HG02588 (cell line): Measurements from ENCODE around the gene TRIM59.

Experiments used
- ATAC-seq: cut with Tn5 transposase; IDR thresholded peaks from one replicate; pipeline ENCODE4 v1.9.1; 2021; ENCODE audit warnings: mild to moderate bottlenecking, moderate library complexity; ENCODE audit not compliant: unreplicated experiment

Gene TRIM59, protein sequence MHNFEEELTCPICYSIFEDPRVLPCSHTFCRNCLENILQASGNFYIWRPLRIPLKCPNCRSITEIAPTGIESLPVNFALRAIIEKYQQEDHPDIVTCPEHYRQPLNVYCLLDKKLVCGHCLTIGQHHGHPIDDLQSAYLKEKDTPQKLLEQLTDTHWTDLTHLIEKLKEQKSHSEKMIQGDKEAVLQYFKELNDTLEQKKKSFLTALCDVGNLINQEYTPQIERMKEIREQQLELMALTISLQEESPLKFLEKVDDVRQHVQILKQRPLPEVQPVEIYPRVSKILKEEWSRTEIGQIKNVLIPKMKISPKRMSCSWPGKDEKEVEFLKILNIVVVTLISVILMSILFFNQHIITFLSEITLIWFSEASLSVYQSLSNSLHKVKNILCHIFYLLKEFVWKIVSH

DNA sequence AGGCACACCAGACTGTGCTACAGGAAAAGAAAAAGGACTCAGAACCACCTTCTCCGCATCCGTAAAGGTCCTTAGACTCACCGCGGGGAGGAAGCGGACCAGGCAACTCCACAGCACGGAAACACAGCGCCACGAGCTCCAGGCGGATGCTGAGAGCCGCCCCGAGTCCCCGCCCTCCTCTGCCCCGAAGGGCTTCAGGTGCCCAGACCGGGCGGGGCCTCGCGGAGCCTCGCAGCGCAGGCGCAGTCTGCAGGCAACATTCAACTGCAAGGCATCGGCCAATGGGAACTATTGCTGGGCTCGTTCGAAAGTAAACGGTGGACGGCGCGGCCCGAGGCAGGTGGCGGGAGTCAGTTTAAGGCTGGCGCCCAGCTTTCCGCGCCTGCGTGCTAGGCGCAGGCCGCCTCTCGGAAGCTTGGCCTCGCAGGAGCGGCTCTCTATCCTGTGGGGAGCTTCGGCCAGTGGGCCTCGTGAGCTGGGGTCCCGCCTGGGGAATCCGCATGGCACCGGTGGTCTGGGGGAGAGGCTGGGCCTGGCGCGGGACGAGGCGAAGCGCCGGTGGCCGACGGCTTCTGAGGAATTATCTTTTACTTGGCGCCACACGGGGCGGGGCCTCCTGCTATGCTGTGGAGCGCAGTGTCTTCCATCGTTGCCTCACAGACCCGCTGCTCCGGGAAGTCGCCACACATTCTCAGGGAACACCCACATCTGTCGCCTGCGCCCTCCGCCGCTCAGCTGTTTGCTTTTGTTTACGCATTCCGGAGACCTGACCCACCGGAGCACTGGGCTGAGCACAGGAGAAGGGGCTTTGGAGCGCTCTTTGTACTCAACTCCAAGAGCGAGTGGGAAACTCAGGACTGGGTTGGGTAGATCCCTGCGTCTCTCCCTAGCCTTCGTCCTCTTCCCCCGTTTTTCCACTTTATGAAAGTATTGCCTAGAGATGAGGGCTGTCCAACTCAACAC lies at the start of gene TRIM59:
Gene TRIM59, minus strand, starts transcription at position 151 of the 963 bp plus-strand sequence. CDS start 10,603 bp downstream, outside the sequence.
- peak; percentile 93 for ATAC-seq

DNA sequence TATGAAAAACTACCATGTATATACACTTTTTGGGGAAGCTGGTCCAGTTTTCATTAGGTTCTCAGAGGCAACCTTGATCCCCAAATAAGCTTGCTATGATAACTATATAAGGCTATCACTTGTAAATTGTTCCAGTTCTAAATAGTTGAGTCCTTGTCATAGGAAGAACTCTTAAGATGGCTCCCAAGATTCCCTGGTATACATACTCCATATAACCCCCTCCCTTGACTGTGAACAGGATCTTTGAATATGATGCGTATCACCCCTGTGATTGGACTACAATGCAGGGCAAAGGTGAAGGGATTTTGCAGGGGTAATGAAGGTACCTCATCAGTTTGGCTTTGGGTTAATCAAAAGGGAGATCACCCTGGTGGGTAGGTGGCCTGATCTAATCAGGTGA lies 48.6 kb upstream of the TRIM59 start:
- no peak for ATAC-seq

DNA sequence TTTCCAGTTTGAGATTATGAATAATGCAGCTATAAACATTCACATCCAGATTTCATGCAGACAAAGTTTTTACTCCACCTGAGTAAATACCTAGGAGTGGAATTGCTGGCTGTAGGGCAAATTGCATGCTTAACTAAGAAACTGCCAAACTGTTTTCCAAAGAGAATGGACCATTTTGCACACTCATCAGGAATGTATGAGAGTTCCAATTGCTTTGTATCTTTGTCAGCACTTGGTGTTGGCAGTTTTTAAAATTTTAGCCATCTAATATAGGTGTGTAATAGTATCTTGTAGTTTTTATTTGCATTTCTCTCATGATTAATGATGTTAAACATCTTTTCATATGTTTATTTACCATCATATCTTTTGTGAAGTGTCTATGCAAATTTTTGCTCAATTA lies 40.6 kb upstream of the TRIM59 start:
- ATAC-seq = no peak

DNA sequence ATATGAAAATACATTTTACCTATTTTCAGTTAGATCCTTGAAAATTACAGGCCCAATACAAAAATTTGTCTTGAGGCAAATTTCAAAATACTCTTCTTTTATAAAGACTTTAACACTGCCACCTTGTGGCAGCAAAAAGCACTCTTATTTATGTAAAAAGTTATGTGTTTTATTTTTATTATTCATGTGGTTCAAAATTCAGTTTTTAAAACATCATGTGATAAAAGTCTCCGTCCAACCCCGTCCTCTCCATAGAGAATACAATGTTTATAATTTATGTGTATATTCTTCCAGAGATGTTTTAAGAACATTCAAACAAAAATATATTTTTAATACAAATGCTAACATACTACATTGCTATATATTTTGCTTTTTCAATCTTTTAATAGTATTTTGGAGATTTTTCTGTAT lies 36.9 kb upstream of the TRIM59 start:
- ATAC-seq = no peak

DNA sequence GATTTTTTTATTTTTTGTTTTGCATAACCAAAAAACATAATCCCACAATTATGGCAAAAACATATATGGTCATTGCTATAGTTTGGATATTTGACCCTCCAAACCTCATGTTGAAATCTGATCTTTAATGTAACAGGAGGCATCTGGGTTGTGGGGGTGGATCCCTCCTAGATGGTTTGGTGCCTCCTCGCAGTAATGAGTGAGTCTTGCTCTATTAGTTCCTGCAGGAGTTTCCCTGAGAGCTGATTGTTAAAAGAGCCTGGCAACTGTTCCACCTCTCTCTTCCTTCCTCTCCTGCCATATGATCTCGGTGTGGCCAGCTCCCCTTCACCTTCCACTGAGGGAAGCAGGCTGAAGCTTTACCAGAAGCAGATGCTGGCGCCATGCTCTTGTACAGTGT lies 33.2 kb upstream of the TRIM59 start:
- ATAC-seq = no peak

DNA sequence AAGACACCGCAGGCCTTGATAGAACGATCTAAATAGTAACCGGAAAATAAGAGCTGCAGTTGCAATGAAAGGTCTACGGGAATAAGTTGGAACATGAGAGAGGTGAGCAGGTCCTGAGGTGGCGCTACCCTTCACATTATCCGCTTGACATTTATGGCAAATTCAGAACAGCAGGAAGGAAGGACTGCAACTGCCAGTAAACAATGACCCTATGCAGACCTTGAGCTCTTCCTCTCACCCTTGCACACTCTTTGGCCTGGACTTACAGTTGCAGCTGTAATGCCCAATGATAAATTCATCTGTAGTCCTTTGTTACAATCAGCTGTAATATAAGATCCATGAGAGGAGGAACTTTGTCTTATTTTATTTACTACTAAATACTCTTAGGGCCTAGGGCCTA lies 32.3 kb upstream of the TRIM59 start:
- no peak for ATAC-seq

DNA sequence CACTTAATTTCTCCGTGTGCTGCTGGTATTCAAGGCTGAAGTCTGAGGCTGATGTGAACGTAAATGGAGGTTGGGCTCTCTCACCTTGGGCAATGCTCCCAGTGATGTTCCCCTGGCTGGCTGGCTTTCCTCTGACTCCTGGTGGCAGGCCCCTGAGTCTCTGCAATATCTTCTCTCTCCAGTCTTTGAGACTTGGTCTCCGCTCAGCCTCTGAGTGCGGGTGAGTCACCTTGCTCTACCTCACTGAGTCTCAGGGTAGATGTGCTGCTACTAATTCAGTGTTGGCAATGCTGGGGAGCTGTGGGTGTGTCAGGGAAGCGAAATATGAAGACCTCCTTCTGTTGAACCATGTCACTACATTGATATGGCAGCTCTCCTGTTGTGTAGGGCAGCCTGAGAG lies 31.3 kb upstream of the TRIM59 start:
- no peak for ATAC-seq

DNA sequence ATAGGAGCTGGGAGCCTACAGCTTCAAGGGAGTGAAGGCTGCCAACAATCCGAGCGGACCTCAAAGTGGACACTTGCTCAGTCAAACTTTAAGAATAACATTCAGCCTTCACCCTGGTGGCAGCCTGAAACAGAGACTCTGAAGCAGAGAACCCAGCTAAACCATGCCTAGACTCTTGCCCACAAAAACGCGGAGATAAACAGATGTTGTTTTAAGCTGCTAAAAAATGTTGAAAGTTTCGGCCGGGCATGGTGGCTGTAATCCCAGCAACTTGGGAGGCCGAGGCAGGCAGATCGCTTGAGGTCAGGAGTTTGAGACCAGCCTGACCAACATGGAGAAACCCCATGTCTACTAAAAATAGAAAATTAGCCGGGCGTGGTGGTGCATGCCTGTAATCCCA lies 29.8 kb upstream of the TRIM59 start:
- no peak for ATAC-seq

DNA sequence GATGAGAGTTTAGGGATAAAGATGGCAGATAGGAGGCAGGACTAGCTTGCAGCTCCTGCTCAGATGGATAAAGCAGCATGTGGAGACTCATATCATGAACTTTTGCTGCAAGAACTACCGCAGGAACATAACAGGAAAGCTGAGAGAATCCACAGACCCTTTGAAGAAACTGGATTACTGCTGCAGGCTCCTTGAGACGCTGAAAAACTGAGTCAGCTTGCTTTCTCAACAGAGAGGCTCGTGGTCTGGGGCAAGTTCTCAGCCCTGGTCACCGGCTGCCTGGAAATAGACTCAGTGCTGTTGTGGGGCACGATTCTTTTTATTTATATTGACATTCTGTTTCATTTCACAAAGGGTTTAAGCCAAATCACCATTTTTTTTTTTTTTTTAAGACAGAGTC lies 28.8 kb upstream of the TRIM59 start:
- ATAC-seq = no peak

DNA sequence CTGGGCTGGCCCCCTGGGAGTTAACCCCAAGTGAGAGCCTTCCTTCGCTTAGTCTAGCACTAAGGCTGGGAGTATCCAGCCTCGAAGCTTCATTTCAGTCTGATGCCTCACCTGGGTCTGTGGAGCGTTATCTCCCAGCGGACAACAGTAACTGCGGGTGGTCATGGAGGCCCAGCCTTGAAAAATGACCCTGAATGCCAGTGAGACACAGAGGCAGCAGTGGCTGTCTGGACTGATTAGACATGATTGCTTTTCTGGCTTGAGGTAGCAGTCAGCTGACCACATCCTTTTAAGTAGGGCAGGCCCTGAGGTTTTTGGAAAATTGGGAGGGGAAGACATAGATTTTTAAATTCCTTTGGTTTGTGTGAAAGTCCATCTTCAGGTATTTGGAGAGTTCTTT lies 28.2 kb upstream of the TRIM59 start:
- no peak for ATAC-seq

DNA sequence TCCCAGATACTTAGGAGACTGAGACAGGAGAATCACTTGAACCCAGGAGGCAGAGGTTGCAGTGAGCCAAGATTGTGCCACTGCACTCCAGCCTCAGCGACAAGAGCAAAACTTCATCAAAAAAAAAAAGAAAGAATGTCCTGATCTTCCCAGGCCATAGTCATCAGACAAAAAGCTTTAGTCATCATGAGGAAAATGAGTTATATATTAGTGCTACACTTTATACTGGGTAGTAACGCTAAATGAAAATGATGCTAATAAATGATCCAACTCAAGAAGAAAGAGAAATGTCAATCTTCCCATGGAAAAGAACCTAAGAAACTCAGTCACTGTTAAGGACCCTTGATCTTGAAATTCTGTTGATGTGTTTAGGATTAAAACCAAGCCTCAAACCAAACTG lies 26.3 kb upstream of the TRIM59 start:
- no peak for ATAC-seq

DNA sequence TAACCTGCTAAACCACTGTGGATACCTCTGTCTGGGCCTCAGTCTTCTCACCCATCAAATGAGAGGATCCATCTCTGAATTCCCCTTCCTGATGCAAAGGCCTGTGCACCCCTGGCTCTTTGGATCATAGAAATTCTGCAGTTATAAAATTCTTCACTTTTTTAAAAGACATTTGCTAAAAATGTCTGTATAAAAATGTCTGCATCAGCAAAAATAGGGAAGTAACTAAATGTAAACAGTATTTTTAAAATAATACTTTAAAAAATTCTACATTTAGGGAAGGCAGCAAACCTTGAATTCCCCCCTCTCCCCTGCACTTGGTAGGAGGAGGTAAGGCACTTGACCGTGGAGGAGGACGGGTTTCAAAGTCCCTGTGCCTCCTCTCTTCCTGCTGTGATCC lies 25.6 kb upstream of the TRIM59 start:
- ATAC-seq = no peak

DNA sequence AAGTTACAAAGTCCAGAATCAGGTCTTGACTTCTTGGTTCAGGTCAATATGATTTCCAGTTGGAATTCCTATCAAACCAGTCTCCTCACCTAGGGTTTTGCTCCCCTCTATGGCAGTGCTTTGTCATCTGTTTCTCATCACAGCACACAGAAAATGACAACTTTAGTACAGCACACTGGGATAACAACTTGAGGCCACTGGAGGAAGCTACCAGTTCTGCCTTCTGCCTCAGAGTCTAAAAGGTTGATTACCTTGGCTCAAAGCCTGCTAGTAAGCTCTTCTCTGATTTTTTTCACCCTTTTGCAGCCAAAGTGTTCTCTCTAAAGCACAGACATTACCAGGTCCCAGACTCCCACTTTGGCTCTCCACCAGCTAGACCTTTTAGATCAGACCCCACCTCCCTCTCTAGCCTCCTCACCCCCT lies 24.8 kb upstream of the TRIM59 start:
- no peak for ATAC-seq

DNA sequence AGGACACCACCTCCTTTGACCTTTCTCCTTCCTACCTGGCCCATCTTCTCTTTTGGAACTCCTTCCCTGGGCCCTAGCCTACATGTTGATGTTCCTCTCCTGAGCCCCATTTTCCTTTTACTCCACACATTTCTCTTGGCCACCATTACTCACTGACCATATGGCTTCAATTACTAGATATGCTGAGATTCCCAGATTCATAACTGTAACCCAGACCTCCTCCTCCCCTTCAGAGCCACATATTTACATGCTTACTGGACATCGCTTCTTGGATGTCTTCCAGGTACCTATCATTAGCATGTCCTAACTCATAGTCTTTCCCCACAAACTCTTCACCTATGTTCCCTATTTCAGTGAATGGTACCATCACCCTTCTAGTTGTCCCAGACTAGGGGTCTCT lies 24.4 kb upstream of the TRIM59 start:
- no peak for ATAC-seq

DNA sequence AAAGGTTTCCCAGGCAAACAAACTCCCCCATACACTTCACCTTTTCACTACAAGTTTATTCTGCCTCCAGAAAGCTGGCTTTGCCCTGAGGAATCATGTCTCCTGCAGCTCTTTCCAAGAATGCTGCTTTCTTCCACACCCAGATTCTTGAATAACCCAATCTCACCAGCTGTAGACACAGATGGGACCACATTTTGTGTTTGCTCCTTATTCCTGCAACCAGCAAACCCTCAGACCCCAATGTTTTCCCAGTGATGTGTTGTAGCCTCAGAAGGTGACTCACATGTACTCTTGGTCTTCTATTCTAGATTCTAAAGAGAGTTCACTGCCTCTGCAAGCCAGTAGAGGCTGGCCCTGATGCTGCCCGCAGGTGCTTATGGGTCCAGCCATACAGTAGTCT lies 23.6 kb upstream of the TRIM59 start:
- ATAC-seq = no peak

DNA sequence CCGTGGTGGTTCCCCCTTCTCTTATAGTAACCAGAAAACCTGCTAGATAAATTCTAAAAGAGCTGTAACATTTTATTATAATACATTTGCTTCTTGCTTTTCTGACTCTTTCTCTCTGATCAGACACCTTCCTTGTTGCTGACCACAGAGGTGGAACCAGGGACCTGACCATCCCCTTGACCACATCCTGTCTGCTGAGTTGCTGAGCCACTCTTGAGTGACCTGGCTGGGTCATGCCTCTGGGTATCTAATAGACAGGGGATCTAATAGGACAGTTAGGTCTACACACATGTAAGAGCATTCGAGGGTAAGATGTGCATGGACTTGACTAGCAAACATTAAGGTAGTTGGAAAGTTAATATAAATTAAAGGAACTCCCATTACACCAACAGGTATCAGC lies 22.8 kb upstream of the TRIM59 start:
- peak; percentile 72 for ATAC-seq

DNA sequence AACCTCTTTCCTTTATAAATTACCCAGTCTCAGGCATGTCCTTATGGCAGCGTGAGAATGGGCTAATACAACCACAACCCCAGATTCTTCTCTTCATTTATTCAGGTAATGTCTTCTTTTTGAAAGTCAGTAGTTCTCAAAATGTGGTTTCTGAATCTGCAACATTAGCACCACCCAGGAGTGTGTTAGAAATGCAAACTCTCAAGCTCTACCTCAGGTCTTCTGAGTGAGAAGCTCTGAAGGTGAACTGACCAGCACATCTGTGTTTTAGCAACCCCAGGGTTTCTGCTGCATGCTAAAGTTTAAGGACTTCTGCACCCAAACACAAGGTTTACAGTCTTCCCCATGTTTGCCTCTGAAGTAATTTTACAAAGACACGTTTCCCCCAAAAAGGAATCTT lies 22.3 kb upstream of the TRIM59 start:
- ATAC-seq = no peak

DNA sequence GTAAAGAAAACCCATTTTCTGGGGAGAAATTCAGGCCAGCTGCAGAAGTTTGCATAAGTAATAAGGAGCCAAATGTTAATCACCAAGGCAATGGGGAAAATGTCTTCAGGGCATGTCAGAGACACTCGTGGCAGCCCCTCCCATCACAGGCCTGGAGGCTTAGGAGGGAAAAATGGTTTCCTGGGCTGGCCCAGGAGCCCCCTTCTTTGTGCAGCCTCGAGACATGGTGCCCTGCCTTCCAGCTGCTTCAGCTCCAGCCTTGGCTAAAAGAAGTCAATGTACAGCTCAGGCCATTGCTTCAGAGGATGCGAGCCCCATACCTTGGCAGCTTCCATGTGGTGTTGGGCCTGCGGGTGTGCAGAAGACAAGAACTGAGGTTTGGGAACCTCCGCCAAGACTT lies 20.6 kb upstream of the TRIM59 start:
- ATAC-seq = no peak

DNA sequence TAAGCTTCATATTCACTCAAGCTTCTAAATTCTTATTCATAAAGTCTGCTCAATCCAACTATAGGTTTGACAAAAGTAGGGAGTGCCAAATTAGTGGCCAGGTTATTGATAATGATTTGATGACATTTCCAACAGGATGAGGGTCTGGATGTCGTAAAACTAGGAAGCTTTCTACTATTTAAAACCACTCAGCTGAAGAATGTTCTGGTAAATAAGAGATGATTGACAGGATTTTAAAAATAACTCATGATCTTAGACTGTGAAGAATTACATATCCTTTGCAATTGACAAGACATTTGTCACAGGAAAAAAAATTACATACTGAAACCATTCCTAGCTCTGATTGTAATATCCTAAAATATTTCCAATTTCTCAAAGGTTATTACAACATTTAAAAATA lies 15.4 kb upstream of the TRIM59 start:
- no peak for ATAC-seq

DNA sequence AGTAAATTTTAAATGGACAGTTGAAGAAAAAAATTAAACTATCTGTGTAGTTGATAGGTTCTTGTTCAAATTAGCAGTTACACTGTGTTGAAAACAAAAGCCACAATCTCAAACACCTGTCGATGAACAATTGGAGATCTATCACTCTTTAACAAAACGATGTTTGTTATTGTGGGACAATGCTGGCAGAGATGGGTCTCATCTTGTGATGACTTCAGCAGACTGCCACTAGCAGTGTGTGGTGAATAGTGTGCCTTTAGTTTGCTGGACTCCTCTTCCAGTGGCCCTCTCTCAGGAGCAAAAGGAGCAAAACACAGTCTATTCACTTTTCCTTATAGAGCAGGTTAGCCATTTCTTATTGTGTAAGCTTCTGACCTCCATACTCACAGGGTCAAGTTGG lies 14.7 kb upstream of the TRIM59 start:
- no peak for ATAC-seq

DNA sequence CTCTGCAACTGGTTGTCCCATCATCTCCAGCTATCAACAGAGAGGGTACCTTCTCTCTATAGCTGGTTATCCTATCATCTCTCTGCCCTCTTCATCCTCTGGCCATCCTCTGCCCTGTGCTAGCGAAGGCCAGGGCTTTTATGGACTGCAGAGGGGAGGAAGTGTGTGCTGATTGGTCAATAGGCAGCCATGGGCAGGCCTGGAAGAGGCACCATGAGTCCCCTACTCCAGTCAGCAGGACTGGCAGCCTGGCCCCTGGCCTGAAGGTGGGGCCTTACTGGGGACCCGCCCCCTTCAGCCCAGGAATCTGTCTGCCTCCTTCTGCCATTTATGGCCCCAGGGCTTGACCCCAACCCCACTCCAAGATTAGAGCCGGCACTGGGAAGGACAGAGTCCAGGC lies 10.4 kb upstream of the TRIM59 start:
- ATAC-seq = no peak

DNA sequence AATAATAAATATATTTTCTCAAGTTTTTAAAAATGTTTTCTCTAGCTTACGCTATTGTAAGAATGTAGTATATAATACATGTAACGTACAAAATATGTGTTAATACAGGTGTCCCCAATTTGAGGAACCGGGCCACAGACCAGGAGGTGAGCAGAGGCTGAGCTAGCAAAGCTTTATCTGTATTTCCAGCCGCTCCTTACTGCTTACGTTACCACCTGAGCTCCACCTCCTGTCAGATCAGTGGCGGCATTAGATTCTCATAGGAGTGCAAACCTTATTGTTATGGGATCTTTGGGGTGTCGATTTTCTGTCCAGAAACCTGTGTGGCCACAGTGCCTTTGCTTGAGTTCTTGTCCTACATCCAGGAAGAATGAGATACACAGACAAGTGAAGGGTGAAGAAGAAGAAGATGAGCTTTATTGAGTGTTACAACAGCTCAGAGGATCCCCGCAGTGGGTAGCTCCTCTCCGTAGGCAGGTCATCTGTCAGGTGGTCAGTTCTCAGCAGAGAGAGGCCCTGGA lies 9.9 kb upstream of the TRIM59 start:
- no peak for ATAC-seq
